SK-N-SH treated with all-trans-retinoic acid at 6 μM for 48 hours (cell line): Measurements from ENCODE around the gene PDE1A.

ENCODE experiments used
- CREB5 ChIP-seq: fragments of 250-450 bp; sonication (Bioruptor Pico); IDR thresholded peaks from 2 replicates; pipeline ENCODE4 v1.5.1; 2020; ENCODE audit warnings: low read depth, mild to moderate bottlenecking, moderate library complexity
- ISL1 ChIP-seq: fragments of 250-450 bp; sonication (Bioruptor Pico); IDR thresholded peaks from 2 replicates; pipeline ENCODE4 v2.1.2; 2022; ENCODE audit warnings: mild to moderate bottlenecking, moderate library complexity
- OSR1 ChIP-seq: fragments of 250-450 bp; sonication (Bioruptor Pico); IDR thresholded peaks from 2 replicates; pipeline ENCODE4 v1.8.0; 2022; ENCODE audit warnings: moderate library complexity, mild to moderate bottlenecking, inconsistent platforms
- PATZ1 ChIP-seq: fragments of 250-450 bp; sonication (Bioruptor Pico); IDR thresholded peaks from 2 replicates; pipeline ENCODE4 v1.8.0; 2020; ENCODE audit warnings: mild to moderate bottlenecking, moderate library complexity, borderline replicate concordance
- RARB ChIP-seq: fragments of 250-450 bp; sonication (Bioruptor Pico); IDR thresholded peaks from 2 replicates; pipeline ENCODE4 v1.8.0; 2021; ENCODE audit warnings: mild to moderate bottlenecking, moderate library complexity
- SNAI2 ChIP-seq: fragments of 250-450 bp; sonication (Bioruptor Pico); IDR thresholded peaks from 2 replicates; pipeline ENCODE4 v1.5.0; 2020; ENCODE audit warnings: mild to moderate bottlenecking, moderate library complexity
- TOX ChIP-seq: fragments of 250-450 bp; sonication (Bioruptor Pico); IDR thresholded peaks from 2 replicates; pipeline ENCODE4 v1.8.0; 2021; ENCODE audit warnings: mild to moderate bottlenecking, moderate library complexity, borderline replicate concordance
- ZC3H10 ChIP-seq: fragments of 250-450 bp; sonication (Bioruptor Pico); IDR thresholded peaks from 2 replicates; pipeline ENCODE4 v1.5.1; 2021; ENCODE audit warnings: mild to moderate bottlenecking, moderate library complexity
- ZFP3 ChIP-seq: fragments of 250-450 bp; sonication (Bioruptor Pico); IDR thresholded peaks from 2 replicates; pipeline ENCODE4 v1.5.0; 2020; ENCODE audit warnings: mild to moderate bottlenecking, moderate library complexity
- ZFP30 ChIP-seq: fragments of 450-650 bp; formaldehyde crosslinking; IDR thresholded peaks from 2 replicates; pipeline ENCODE4 v1.5.0; 2022; ENCODE audit warnings: mild to moderate bottlenecking, moderate library complexity
- ZNF8 ChIP-seq: fragments of 450-650 bp; formaldehyde crosslinking; IDR thresholded peaks from 2 replicates; pipeline ENCODE4 v1.5.0; 2020; ENCODE audit warnings: mild to moderate bottlenecking, moderate library complexity
- TF ChIP-seq, protein P1 (sequence below): fragments of 250-450 bp; sonication (Bioruptor Pico); IDR thresholded peaks from 2 replicates; pipeline ENCODE4 v1.5.0; 2020; ENCODE audit warnings: mild to moderate bottlenecking, moderate library complexity

GRCh38 chr2:182187130-182187529 lies 239.7 kb downstream of the PDE1A start:
- no peak for TF ChIP-seq ZNF8 (CRISPR knock-in tag)
- no peak for TF ChIP-seq TOX (CRISPR knock-in tag)
- TF ChIP-seq, protein P1, sequence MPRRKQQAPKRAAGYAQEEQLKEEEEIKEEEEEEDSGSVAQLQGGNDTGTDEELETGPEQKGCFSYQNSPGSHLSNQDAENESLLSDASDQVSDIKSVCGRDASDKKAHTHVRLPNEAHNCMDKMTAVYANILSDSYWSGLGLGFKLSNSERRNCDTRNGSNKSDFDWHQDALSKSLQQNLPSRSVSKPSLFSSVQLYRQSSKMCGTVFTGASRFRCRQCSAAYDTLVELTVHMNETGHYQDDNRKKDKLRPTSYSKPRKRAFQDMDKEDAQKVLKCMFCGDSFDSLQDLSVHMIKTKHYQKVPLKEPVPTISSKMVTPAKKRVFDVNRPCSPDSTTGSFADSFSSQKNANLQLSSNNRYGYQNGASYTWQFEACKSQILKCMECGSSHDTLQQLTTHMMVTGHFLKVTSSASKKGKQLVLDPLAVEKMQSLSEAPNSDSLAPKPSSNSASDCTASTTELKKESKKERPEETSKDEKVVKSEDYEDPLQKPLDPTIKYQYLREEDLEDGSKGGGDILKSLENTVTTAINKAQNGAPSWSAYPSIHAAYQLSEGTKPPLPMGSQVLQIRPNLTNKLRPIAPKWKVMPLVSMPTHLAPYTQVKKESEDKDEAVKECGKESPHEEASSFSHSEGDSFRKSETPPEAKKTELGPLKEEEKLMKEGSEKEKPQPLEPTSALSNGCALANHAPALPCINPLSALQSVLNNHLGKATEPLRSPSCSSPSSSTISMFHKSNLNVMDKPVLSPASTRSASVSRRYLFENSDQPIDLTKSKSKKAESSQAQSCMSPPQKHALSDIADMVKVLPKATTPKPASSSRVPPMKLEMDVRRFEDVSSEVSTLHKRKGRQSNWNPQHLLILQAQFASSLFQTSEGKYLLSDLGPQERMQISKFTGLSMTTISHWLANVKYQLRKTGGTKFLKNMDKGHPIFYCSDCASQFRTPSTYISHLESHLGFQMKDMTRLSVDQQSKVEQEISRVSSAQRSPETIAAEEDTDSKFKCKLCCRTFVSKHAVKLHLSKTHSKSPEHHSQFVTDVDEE (CRISPR knock-in tag), result no peak
- no peak for TF ChIP-seq ZFP3 (CRISPR knock-in tag)
- no peak for TF ChIP-seq CREB5
- no peak for TF ChIP-seq RARB (CRISPR knock-in tag)
- no peak for TF ChIP-seq ZFP30 (CRISPR knock-in tag)
- TF ChIP-seq ZC3H10 (CRISPR knock-in tag), result no peak
- TF ChIP-seq ISL1 (CRISPR knock-in tag), result no peak
- TF ChIP-seq PATZ1 (CRISPR knock-in tag), result no peak
- TF ChIP-seq OSR1 (CRISPR knock-in tag), result no peak
- TF ChIP-seq SNAI2 (CRISPR knock-in tag), result no peak
